HepG2 (cell line): Measurements from ENCODE around the gene KHNYN. TPM values are rescaled to one million over a fixed set of nuclear protein-coding genes. Genes with fewer than 3 reads are reported as not detected.

Experiments
- AHDC1 ChIP-seq: sonication (generic); formaldehyde crosslinking; IDR thresholded peaks from 2 replicates; pipeline ENCODE4 v1.5.1; 2020; ENCODE audit warnings: mild to moderate bottlenecking, missing genetic modification reagents, borderline replicate concordance
- BCLAF1 ChIP-seq: fragments of 450-650 bp; IDR thresholded peaks from 2 replicates; pipeline ENCODE4 v1.6.1; 2017; ENCODE audit warnings: mild to moderate bottlenecking
- ZBTB40 ChIP-seq, 2 experiments: fragments of 450-650 bp in 1 of 2; sonication (generic) in 1 of 2; formaldehyde crosslinking in 1 of 2; IDR thresholded peaks; 2 replicates each; pipeline versions ENCODE4 v1.6.1 to v1.8.0; 2016 to 2022; ENCODE audit warnings: antibody characterized with exemption in 1 of 2, mild to moderate bottlenecking in 1 of 2, missing genetic modification reagents in 1 of 2
- ZBTB49 ChIP-seq: sonication (generic); formaldehyde crosslinking; IDR thresholded peaks from 2 replicates; pipeline ENCODE4 v1.4.0; 2020; ENCODE audit warnings: missing genetic modification reagents, borderline replicate concordance
- ZNF317 ChIP-seq: sonication (generic); formaldehyde crosslinking; IDR thresholded peaks from 2 replicates; pipeline ENCODE4 v1.5.0; 2020; ENCODE audit warnings: mild to moderate bottlenecking, missing genetic modification reagents
- ZNF484 ChIP-seq: sonication (generic); formaldehyde crosslinking; IDR thresholded peaks from 2 replicates; pipeline ENCODE4 v1.5.1; 2020; ENCODE audit warnings: mild to moderate bottlenecking, low read depth, missing genetic modification reagents, borderline replicate concordance
- polyA plus RNA-seq, 8 experiments: library from polyadenylated mRNA; depleted of rRNA in 3 of 8; stranded (reverse) in 7 of 8; unstranded in 1 of 8; fragments of >200 nt; fragmentation: Illumina TruSeq in 4 of 8; extraction: Trizol in 4 of 8; gene quantifications; 2 replicates each; pipeline versions ENCODE4 v1.2.1 to v1.2.3, GENCODE V29; 2011 to 2016; ENCODE audit warnings: low read depth in 4 of 8, missing spikeins in 1 of 8, mixed read lengths in 1 of 8; ENCODE audit not compliant: insufficient read depth in 1 of 8
- total RNA-seq, 5 experiments: library from RNA; depleted of rRNA; stranded (reverse); fragments of >200 nt; fragmentation: Illumina TruSeq; extraction: Trizol; gene quantifications; 2 replicates each; pipeline ENCODE4 v1.2.3, GENCODE V29; 2016; ENCODE audit warnings: low read depth in 1 of 5

KHNYN gene
- total and polyA plus RNA-seq, 2 of the 13 experiments (the other 11 are each of a cell fraction or from before 2014, with no cell fraction given), result 52.8 to 75.7 TPM

- TF ChIP-seq AHDC1 (CRISPR knock-in tag) (no peak), ZNF317 (no peak), BCLAF1 (no peak), ZBTB40 (IDR thresholded peaks at IDR 0.05) (no peak), ZBTB40 (CRISPR knock-in tag; IDR thresholded peaks at IDR 0.05) (no peak; the same call in none of the 2 replicates), ZNF484 (CRISPR knock-in tag) (no peak), ZBTB49 (no peak)
These were observed 2.0 kb downstream of the KHNYN start (continued) for GRCh38 chr14:24431569-24432258.
